Measurements from ENCODE around the gene KIAA1328.
"Not testable (repeated sequence)": the region's sequence is repeated elsewhere in the genome, so short reads cannot be mapped to it uniquely, and the experiment has no call there.

- not testable (repeated sequence) for TF ChIP-seq EZH2 (IDR thresholded peaks at IDR 0.05; ENCODE audit: insufficient read depth, poor library complexity, severe bottlenecking); EZH2phosphoT487 (IDR thresholded peaks at IDR 0.05; ENCODE audit: insufficient read depth, low read depth)
Observed at GRCh38 chr18:36879796-36880195, 50.9 kb downstream of the KIAA1328 start.
